GM18858 (cell line): ENCODE data around the gene GLB1L3.
"Not testable (repeated sequence)": the region's sequence is repeated elsewhere in the genome, so short reads cannot be mapped to it uniquely, and the experiment has no call there.

Source experiments
- ATAC-seq: cut with Tn5 transposase; IDR thresholded peaks from one replicate; pipeline ENCODE4 v1.9.1; 2021; ENCODE audit not compliant: unreplicated experiment

The GLB1L3 gene

GRCh38 chr11:134340354-134340964, 64.3 kb downstream of the GLB1L3 start:
- ATAC-seq: no peak

GRCh38 chr11:134341805-134342571, 65.8 kb downstream of the GLB1L3 start:
- ATAC-seq: no peak

- ATAC-seq: no peak
Measured at GRCh38 chr11:134342572-134343340, 66.6 kb downstream of the GLB1L3 start.

- no peak for ATAC-seq
Measured at GRCh38 chr11:134343646-134344045, 67.5 kb downstream of the GLB1L3 start.

- not testable (repeated sequence) for ATAC-seq
Measured at GRCh38 chr11:134344497-134345236, 68.5 kb downstream of the GLB1L3 start.

- no peak for ATAC-seq
Measured at GRCh38 chr11:134345237-134345550, 69.0 kb downstream of the GLB1L3 start.

GRCh38 chr11:134346101-134346975, 70.2 kb downstream of the GLB1L3 start:
- ATAC-seq: no peak

GRCh38 chr11:134346976-134347350, 70.8 kb downstream of the GLB1L3 start:
- no peak for ATAC-seq

GRCh38 chr11:134347441-134347840, 71.3 kb downstream of the GLB1L3 start:
- ATAC-seq: no peak

GRCh38 chr11:134349109-134349801, 73.1 kb downstream of the GLB1L3 start:
- ATAC-seq: no peak

GRCh38 chr11:134349802-134350355, 73.7 kb downstream of the GLB1L3 start:
- no peak for ATAC-seq

- no peak for ATAC-seq
Measured at GRCh38 chr11:134350381-134350780, 74.2 kb downstream of the GLB1L3 start.

- ATAC-seq: no peak
Measured at GRCh38 chr11:134352111-134352510, 75.9 kb downstream of the GLB1L3 start.

- no peak for ATAC-seq
Measured at GRCh38 chr11:134355136-134355535, 79.0 kb downstream of the GLB1L3 start.

GRCh38 chr11:134355656-134356055, 79.5 kb downstream of the GLB1L3 start:
- ATAC-seq: no peak

- no peak for ATAC-seq
Measured at GRCh38 chr11:134356656-134357544, 80.7 kb downstream of the GLB1L3 start.

GRCh38 chr11:134357545-134357839, 81.3 kb downstream of the GLB1L3 start:
- no peak for ATAC-seq

- ATAC-seq: no peak
Measured at GRCh38 chr11:134358165-134358855, 82.1 kb downstream of the GLB1L3 start.
